Left lung (tissue), 10 donors: ENCODE data around the gene TMEM182. TPM values are rescaled to one million over a fixed set of nuclear protein-coding genes. Genes with fewer than 3 reads are reported as not detected.
A peak's percentile ranks its signal among the peaks of the same experiment; 100 is the strongest.

Experiments used
- ATAC-seq: fragments of 200-7000 bp; cut with Tn5 transposase; one replicate; pipeline ENCODE4 v1.9.1; 2020; ENCODE audit warnings: moderate library complexity
- DNase-seq, 4 donors: peaks; one replicate each; pipeline ENCODE4 v3.0.0-alpha.2; 2013 to 2020
- H3K27ac ChIP-seq, 2 donors: fragments of 200-600 bp; sonication (generic) in 1 of 2; one replicate each; pipeline versions ENCODE4 v1.5.0 to v1.8.0; 2020 to 2021
- H3K27me3 ChIP-seq, 2 donors: fragments of 200-600 bp; sonication (generic) in 1 of 2; one replicate each; pipeline versions ENCODE4 v1.5.0 to v1.8.0; 2020 to 2021
- H3K36me3 ChIP-seq, 2 donors: fragments of 200-600 bp; sonication (generic) in 1 of 2; one replicate each; pipeline versions ENCODE4 v1.5.0 to v1.8.0; 2020 to 2021
- H3K4me1 ChIP-seq, 2 donors: fragments of 200-600 bp; one replicate each; pipeline ENCODE4 v1.8.0; 2021
- H3K4me3 ChIP-seq, 2 donors: fragments of 200-600 bp; sonication (generic) in 1 of 2; one replicate each; pipeline versions ENCODE4 v1.5.0 to v1.8.0; 2020 to 2021; ENCODE audit warnings: mild to moderate bottlenecking in 1 of 2
- H3K9me3 ChIP-seq, 2 donors: fragments of 200-600 bp; sonication (generic) in 1 of 2; one replicate each; pipeline versions ENCODE4 v1.5.0 to v1.8.0; 2020 to 2021
- CTCF ChIP-seq, 2 donors: fragments of 200-600 bp; sonication (generic) in 1 of 2; IDR thresholded peaks; one replicate each; pipeline versions ENCODE4 v1.5.0 to v1.8.0; 2021; ENCODE audit warnings: antibody characterized with exemption in 2 of 2
- intact Hi-C, 2 donors: fragments of 100-400 bp; cut with DNase I; formaldehyde crosslinking; loops; one replicate each; pipeline versions ENCODE4 v1.11.2 to v1.14.2; 2022
- polyA plus RNA-seq, 6 donors: library from polyadenylated mRNA; unstranded; fragments of 120-200 nt; gene quantifications; one replicate each; pipeline ENCODE4 v1.2.1, GENCODE V29; 2013; ENCODE audit not compliant: insufficient read length in 6 of 6
- total RNA-seq, 2 donors: library from RNA; stranded (reverse); fragmentation: NEBNext Ultra II Directional; extraction: Animal tissue kit (Norgen Biotek cat#: 25700); gene quantifications; one replicate each; pipeline ENCODE4 v1.2.1, GENCODE V29; 2021
- donor health status: DM: no; HTN: yes; CAD: no.
- donor health status: DM: no; HTN: no; CAD: no.

TMEM182 gene
- total and polyA plus RNA-seq, 8 donors, result 3.4 to 10.9 (median 8.6) TPM

- no peak for DNase-seq
- TF ChIP-seq CTCF (IDR thresholded peaks at IDR 0.05), result no peak
- no peaks in the 10 kb centered on the region for H3K9me3 ChIP-seq
- no peaks in the 10 kb centered on the region for H3K27me3 ChIP-seq
- peaks cover 0 to 70% of the 10 kb centered on the region in 2 donors for H3K36me3 ChIP-seq
- no peak for ATAC-seq
- H3K4me3 ChIP-seq, result no peak overlapping the region
- no peaks in the 10 kb centered on the region for H3K4me1 ChIP-seq
- intact Hi-C loops, result no loop called here
- no peak overlapping the region for H3K27ac ChIP-seq
Observed at GRCh38 chr2:102724553-102724952, 37.3 kb upstream of the TMEM182 start.

GRCh38 chr2:102726128-102727087, 35.4 kb upstream of the TMEM182 start:
- ATAC-seq (peak; percentile 77), DNase-seq (peak in 1 of 4 donors; percentile 9)
- Histone ChIP-seq H3K4me1 (no peaks in the 10 kb centered on the region), H3K9me3 (no peaks in the 10 kb centered on the region), H3K27me3 (no peaks in the 10 kb centered on the region), H3K36me3 (peaks cover 0 to 66% of the 10 kb centered on the region in 2 donors), H3K4me3 (no peak overlapping the region), H3K27ac (peak overlapping the region in 1 of 2 donors; percentile 13)
- no peak for TF ChIP-seq CTCF (IDR thresholded peaks at IDR 0.05)
- intact Hi-C loops, result no loop called here

- Histone ChIP-seq H3K4me3 (peak overlapping the region; percentile 90 to 91), H3K9me3 (no peaks in the 10 kb centered on the region), H3K36me3 (peaks cover 0 to 15% of the 10 kb centered on the region in 2 donors), H3K4me1 (peaks cover 0 to 19% of the 10 kb centered on the region in 2 donors), H3K27me3 (no peaks in the 10 kb centered on the region), H3K27ac (peak overlapping the region in 1 of 2 donors; percentile 84)
- TF ChIP-seq CTCF (IDR thresholded peaks at IDR 0.05), result no peak
- DNase-seq (no peak), ATAC-seq (peak; percentile 12)
- intact Hi-C loops, result no loop called here
Observed at GRCh38 chr2:102735416-102736109, 26.3 kb upstream of the TMEM182 start.

- no peaks in the 10 kb centered on the region for H3K27me3 ChIP-seq
- peak; percentile 77 for ATAC-seq
- peaks cover 0 to 10% of the 10 kb centered on the region in 2 donors for H3K36me3 ChIP-seq
- H3K9me3 ChIP-seq, result no peaks in the 10 kb centered on the region
- peak in 3 of 4 donors; percentile 26 to 61 (median 34) for DNase-seq
- H3K4me3 ChIP-seq, result peak overlapping the region; percentile 90 to 91
- intact Hi-C loops, result no loop called here
- H3K27ac ChIP-seq, result peak overlapping the region; percentile 49 to 84
- TF ChIP-seq CTCF (IDR thresholded peaks at IDR 0.05), result no peak
- peaks cover 0 to 19% of the 10 kb centered on the region in 2 donors for H3K4me1 ChIP-seq
Observed at GRCh38 chr2:102736110-102736409, 25.8 kb upstream of the TMEM182 start.
